A549 (cell line): ENCODE measurements around the gene WNT7A.

ENCODE experiments used
- EP300 ChIP-seq, 2 experiments: fragments of >200 bp; sonication (Bioruptor Twin); formaldehyde crosslinking; IDR thresholded peaks; 2 replicates in 1 of 2; 3 replicates in 1 of 2; pipeline ENCODE4 v1.6.1; 2016 to 2017
- HOXB13 ChIP-seq: fragments of 250-450 bp; sonication (Bioruptor Pico); IDR thresholded peaks from 2 replicates; pipeline ENCODE4 v1.5.0; 2020; ENCODE audit warnings: low read depth, mild to moderate bottlenecking, moderate library complexity
- JUNB ChIP-seq: fragments of >200 bp; sonication (Bioruptor Twin); formaldehyde crosslinking; IDR thresholded peaks from 2 replicates; pipeline ENCODE4 v1.6.1; 2016
- RCOR1 ChIP-seq: fragments of 150-350 bp; IDR thresholded peaks from 2 replicates; pipeline ENCODE4 v1.6.1; 2014; ENCODE audit warnings: antibody characterized with exemption, low read length, low read depth
- ZC3H11A ChIP-seq: fragments of 450-650 bp; IDR thresholded peaks from 2 replicates; pipeline ENCODE4 v1.6.1; 2014; ENCODE audit warnings: antibody characterized with exemption, mild to moderate bottlenecking
- ZFP36 ChIP-seq: fragments of 450-650 bp; IDR thresholded peaks from 2 replicates; pipeline ENCODE4 v1.6.1; 2014; ENCODE audit warnings: borderline replicate concordance; ENCODE audit not compliant: partially characterized antibody
- TF ChIP-seq, protein P1 (sequence below): IDR thresholded peaks from 2 replicates; pipeline ENCODE4 v1.6.1; 2012
- TF ChIP-seq, protein P2 (sequence below): fragments of 450-650 bp; IDR thresholded peaks from 2 replicates; pipeline ENCODE4 v1.6.1; 2014; ENCODE audit warnings: antibody characterized with exemption
- TF ChIP-seq, protein P3 (sequence below): fragments of >200 bp; sonication (Bioruptor Twin); formaldehyde crosslinking; IDR thresholded peaks from 3 replicates; pipeline ENCODE4 v1.5.1; 2016

DNA sequence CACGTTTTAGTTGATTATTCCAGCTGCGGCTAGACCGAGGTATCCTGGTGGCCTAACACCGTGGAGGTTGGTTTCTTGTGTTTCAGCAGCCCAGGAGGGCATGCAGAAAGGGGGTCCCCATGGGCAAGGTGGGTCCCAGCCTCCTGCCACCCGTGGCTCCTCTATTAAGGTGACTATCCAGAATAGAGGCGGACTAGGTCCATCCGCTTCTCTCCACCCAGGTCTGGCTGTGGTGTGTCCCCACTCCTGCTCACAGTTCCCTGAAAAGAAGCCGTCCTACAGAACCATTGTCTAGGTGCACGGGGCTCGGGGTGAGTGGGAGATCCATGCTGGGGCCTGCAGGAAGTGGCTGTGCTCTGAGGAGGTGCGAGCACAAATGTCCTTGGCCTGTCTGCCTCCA, 81.5 kb downstream of the WNT7A start:
- TF ChIP-seq, protein P1, sequence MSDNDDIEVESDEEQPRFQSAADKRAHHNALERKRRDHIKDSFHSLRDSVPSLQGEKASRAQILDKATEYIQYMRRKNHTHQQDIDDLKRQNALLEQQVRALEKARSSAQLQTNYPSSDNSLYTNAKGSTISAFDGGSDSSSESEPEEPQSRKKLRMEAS, result no peak
- no peak for TF ChIP-seq ZFP36
- TF ChIP-seq EP300 (IDR thresholded peaks at IDR 0.05), result no peak
- no peak for TF ChIP-seq HOXB13 (CRISPR knock-in tag)
- no peak for TF ChIP-seq RCOR1
- TF ChIP-seq ZC3H11A, result no peak
- TF ChIP-seq, protein P2, sequence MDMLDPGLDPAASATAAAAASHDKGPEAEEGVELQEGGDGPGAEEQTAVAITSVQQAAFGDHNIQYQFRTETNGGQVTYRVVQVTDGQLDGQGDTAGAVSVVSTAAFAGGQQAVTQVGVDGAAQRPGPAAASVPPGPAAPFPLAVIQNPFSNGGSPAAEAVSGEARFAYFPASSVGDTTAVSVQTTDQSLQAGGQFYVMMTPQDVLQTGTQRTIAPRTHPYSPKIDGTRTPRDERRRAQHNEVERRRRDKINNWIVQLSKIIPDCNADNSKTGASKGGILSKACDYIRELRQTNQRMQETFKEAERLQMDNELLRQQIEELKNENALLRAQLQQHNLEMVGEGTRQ, result no peak
- no peak for TF ChIP-seq JUNB
- TF ChIP-seq, protein P3, sequence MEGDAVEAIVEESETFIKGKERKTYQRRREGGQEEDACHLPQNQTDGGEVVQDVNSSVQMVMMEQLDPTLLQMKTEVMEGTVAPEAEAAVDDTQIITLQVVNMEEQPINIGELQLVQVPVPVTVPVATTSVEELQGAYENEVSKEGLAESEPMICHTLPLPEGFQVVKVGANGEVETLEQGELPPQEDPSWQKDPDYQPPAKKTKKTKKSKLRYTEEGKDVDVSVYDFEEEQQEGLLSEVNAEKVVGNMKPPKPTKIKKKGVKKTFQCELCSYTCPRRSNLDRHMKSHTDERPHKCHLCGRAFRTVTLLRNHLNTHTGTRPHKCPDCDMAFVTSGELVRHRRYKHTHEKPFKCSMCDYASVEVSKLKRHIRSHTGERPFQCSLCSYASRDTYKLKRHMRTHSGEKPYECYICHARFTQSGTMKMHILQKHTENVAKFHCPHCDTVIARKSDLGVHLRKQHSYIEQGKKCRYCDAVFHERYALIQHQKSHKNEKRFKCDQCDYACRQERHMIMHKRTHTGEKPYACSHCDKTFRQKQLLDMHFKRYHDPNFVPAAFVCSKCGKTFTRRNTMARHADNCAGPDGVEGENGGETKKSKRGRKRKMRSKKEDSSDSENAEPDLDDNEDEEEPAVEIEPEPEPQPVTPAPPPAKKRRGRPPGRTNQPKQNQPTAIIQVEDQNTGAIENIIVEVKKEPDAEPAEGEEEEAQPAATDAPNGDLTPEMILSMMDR, result no peak
